Natural killer cell (primary cell): Measurements from ENCODE around the gene KLK8. TPM values are rescaled to one million over a fixed set of nuclear protein-coding genes. Genes with fewer than 3 reads are reported as not detected.

Experiments used
- ATAC-seq, 3 donors: fragments of 150-1000 bp in 2 of 3; fragments of 200-7000 bp in 1 of 3; cut with Tn5 transposase; 1 replicate in 1 of 3; 2 replicates in 2 of 3; pipeline ENCODE4 v1.10.0; 2021; ENCODE audit warnings: mild to moderate bottlenecking in 2 of 3, moderate library complexity in 2 of 3
- DNase-seq, 2 donors: peaks; one replicate each; pipeline versions ENCODE4 v3.0.0 to v3.0.0-alpha.2; 2013 to 2021; ENCODE audit warnings: mixed read lengths in 1 of 2
- H3K27ac ChIP-seq: one replicate; pipeline ENCODE4 v1.5.1; 2013; ENCODE audit warnings: mild to moderate bottlenecking, low read length
- H3K27me3 ChIP-seq: one replicate; pipeline ENCODE4 v1.6.1; 2013; ENCODE audit warnings: low read length; ENCODE audit not compliant: control insufficient read depth, insufficient read depth
- H3K36me3 ChIP-seq: one replicate; pipeline ENCODE4 v1.6.1; 2013; ENCODE audit warnings: low read length; ENCODE audit not compliant: control insufficient read depth, insufficient read depth
- H3K4me1 ChIP-seq: one replicate; pipeline ENCODE4 v1.6.1; 2013; ENCODE audit warnings: low read length; ENCODE audit not compliant: control insufficient read depth, insufficient read depth
- H3K4me3 ChIP-seq: one replicate; pipeline ENCODE4 v1.5.1; 2013; ENCODE audit warnings: low read length
- H3K9me3 ChIP-seq: one replicate; pipeline ENCODE4 v1.6.1; 2013; ENCODE audit warnings: low read length; ENCODE audit not compliant: control insufficient read depth, insufficient read depth
- H3K27ac Mint-ChIP-seq, 2 donors: one replicate each; pipeline ENCODE4 v1.8.0; 2022; ENCODE audit warnings: mild to moderate bottlenecking in 2 of 2, mixed read lengths in 2 of 2, moderate library complexity in 1 of 2
- H3K27me3 Mint-ChIP-seq, 2 donors: one replicate each; pipeline ENCODE4 v1.8.0; 2022; ENCODE audit warnings: low read depth in 2 of 2, mixed read lengths in 2 of 2
- H3K36me3 Mint-ChIP-seq: one replicate; pipeline ENCODE4 v1.8.0; 2022; ENCODE audit warnings: mixed read lengths
- H3K4me1 Mint-ChIP-seq, 2 donors: one replicate each; pipeline ENCODE4 v1.8.0; 2022; ENCODE audit warnings: mixed read lengths in 2 of 2
- H3K4me3 Mint-ChIP-seq: one replicate; pipeline ENCODE4 v1.8.0; 2022; ENCODE audit warnings: mild to moderate bottlenecking, moderate library complexity, mixed read lengths
- H3K9me3 Mint-ChIP-seq, 2 donors: one replicate each; pipeline ENCODE4 v1.8.0; 2022; ENCODE audit warnings: mixed read lengths in 2 of 2
- CTCF ChIP-seq: fragments of 200-600 bp; IDR thresholded peaks from one replicate; pipeline ENCODE4 v1.8.0; 2022; ENCODE audit warnings: antibody characterized with exemption
- WGBS: methylation state at CpG from one replicate; pipeline ENCODE4 v1.1.7; 2013; ENCODE audit warnings: missing lambda C conversion rate; ENCODE audit not compliant: insufficient coverage; 5-methylcytosine and 5-hydroxymethylcytosine counted together
- intact Hi-C: fragments of 100-400 bp; cut with micrococcal nuclease; formaldehyde crosslinking; loops from one replicate; pipeline ENCODE4 v1.14.2; 2022
- total RNA-seq, 4 donors: library from RNA; stranded (reverse); fragments of 120-200 nt in 1 of 4; gene quantifications; one replicate each; pipeline versions ENCODE4 v1.2.3 to v1.2.4, GENCODE V29; 2013 to 2022

KLK8 gene
- total RNA-seq, 3 donors from 2014 or later (not counting 1 experiment from before 2014, with no cell fraction given): not detected

DNA sequence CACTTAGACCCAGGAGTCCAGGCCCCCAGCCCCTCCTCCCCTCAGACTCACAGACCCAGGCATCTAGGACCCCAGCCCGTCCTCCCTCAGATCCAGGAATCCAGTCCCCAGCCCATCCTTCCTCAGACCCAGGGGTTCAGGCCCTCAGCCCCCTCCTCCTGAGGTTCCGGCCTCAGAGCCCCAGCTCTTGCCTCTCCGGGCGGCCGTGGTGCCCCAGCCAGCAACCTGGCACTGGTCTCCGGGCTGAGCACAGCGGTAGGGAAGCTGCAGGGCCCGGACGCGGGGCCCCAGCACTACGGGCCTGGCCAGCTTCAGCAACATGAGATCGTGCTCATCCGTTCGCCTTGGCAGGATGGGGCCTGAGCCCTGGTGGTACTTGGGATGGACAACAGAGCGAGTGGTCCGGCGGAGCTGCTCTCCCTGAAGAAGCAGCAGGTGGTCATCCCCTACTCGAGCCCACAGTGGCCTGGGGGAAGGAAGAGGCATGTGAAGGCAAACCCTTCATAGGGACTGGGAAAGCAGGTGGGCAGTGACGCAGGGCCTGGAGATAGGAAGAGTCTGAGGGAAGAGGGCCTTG, 14.4 kb upstream of the KLK8 start:
- ATAC-seq: no peak
- peak overlapping the region; percentile 37 for H3K4me3 Mint-ChIP-seq

GRCh38 chr19:51014242-51014641, 12.8 kb upstream of the KLK8 start:
- H3K4me1 ChIP-seq: peaks cover 21% of the 10 kb centered on the region
- no peaks in the 10 kb centered on the region for H3K9me3 ChIP-seq
- H3K27me3 ChIP-seq: peaks cover 19% of the 10 kb centered on the region
- no peak overlapping the region for H3K4me3 Mint-ChIP-seq
- no peak for TF ChIP-seq CTCF
- no peaks in the 10 kb centered on the region for H3K9me3 Mint-ChIP-seq
- 84% methylated on average over 6 of the region's 6 CpGs for WGBS
- peaks cover 55 to 74% of the 10 kb centered on the region in 2 donors for H3K27me3 Mint-ChIP-seq
- no peak overlapping the region for H3K4me3 ChIP-seq
- ATAC-seq (no peak), DNase-seq (no peak)
- H3K36me3 Mint-ChIP-seq: no peaks in the 10 kb centered on the region
- peaks cover 10 to 17% of the 10 kb centered on the region in 2 donors for H3K4me1 Mint-ChIP-seq
- intact Hi-C loops: no loop called here
- no peaks in the 10 kb centered on the region for H3K36me3 ChIP-seq
- H3K27ac Mint-ChIP-seq: no peak overlapping the region
- no peak overlapping the region for H3K27ac ChIP-seq

More for the DNA sequence above, 14.4 kb upstream of the KLK8 start:
- Mint-ChIP-seq H3K9me3 (no peaks in the 10 kb centered on the region), H3K27ac (no peak overlapping the region), H3K4me1 (peaks cover 17 to 23% of the 10 kb centered on the region in 2 donors), H3K36me3 (no peaks in the 10 kb centered on the region), H3K27me3 (peaks cover 50 to 69% of the 10 kb centered on the region in 2 donors)
- Histone ChIP-seq H3K9me3 (no peaks in the 10 kb centered on the region), H3K27ac (no peak overlapping the region), H3K36me3 (no peaks in the 10 kb centered on the region), H3K27me3 (peaks cover 24% of the 10 kb centered on the region), H3K4me3 (no peak overlapping the region), H3K4me1 (peaks cover 28% of the 10 kb centered on the region)
- no peak for TF ChIP-seq CTCF
- intact Hi-C loops: no loop called here
- 87% methylated on average over 19 of the region's 19 CpGs for WGBS
- no peak for DNase-seq

GRCh38 chr19:51012661-51013190, 11.3 kb upstream of the KLK8 start:
- no peak overlapping the region for H3K4me3 Mint-ChIP-seq
- no peak for ATAC-seq
- H3K4me1 ChIP-seq: peaks cover 10% of the 10 kb centered on the region
- no peaks in the 10 kb centered on the region for H3K36me3 ChIP-seq
- no peak overlapping the region for H3K27ac ChIP-seq
- no peaks in the 10 kb centered on the region for H3K9me3 Mint-ChIP-seq
- WGBS: 71% methylated on average over 12 of the region's 12 CpGs
- no peak for DNase-seq
- peaks cover 5 to 8% of the 10 kb centered on the region in 2 donors for H3K4me1 Mint-ChIP-seq
- H3K9me3 ChIP-seq: no peaks in the 10 kb centered on the region
- peaks cover 48 to 63% of the 10 kb centered on the region in 2 donors for H3K27me3 Mint-ChIP-seq
- H3K36me3 Mint-ChIP-seq: no peaks in the 10 kb centered on the region
- H3K27me3 ChIP-seq: peaks cover 15% of the 10 kb centered on the region
- no peak for TF ChIP-seq CTCF
- intact Hi-C loops: no loop called here
- H3K4me3 ChIP-seq: no peak overlapping the region
- H3K27ac Mint-ChIP-seq: no peak overlapping the region
